Right atrium auricular region (tissue), 2 donors: ENCODE results near the gene RASGRP1. TPM values are rescaled to one million over a fixed set of nuclear protein-coding genes. Genes with fewer than 3 reads are reported as not detected.

ENCODE experiments used
- DNase-seq: peaks from one replicate; pipeline ENCODE4 v3.0.0-alpha.2; 2019; ENCODE audit warnings: low spot score
- H3K27ac ChIP-seq, 2 donors: fragments of 200-600 bp; sonication (generic); 1 replicate in 1 of 2; 2 replicates in 1 of 2; pipeline ENCODE4 v1.5.1; 2016 to 2019
- H3K27me3 ChIP-seq, 2 donors: fragments of 200-600 bp; sonication (generic); one replicate each; pipeline versions ENCODE4 v1.5.1 to v1.6.0; 2017 to 2019
- H3K36me3 ChIP-seq: fragments of 200-600 bp; sonication (generic); one replicate; pipeline ENCODE4 v1.5.1; 2016
- H3K4me1 ChIP-seq, 2 donors: fragments of 200-600 bp; sonication (generic); one replicate each; pipeline versions ENCODE4 v1.5.1 to v1.6.0; 2017 to 2019
- H3K4me3 ChIP-seq, 2 donors: fragments of 200-600 bp; sonication (generic); 1 replicate in 1 of 2; 2 replicates in 1 of 2; pipeline ENCODE4 v1.5.1; 2017 to 2019; ENCODE audit warnings: mild to moderate bottlenecking in 1 of 2, moderate library complexity in 1 of 2
- H3K9me3 ChIP-seq, 2 donors: fragments of 200-600 bp; sonication (generic); one replicate each; pipeline ENCODE4 v1.5.1; 2019
- total RNA-seq, 2 donors: library from RNA; depleted of rRNA; stranded (reverse); fragments of >200 nt; gene quantifications; one replicate each; pipeline ENCODE4 v1.1.0, GENCODE V29; 2016
- TF ChIP-seq, protein P1 (sequence below), 2 donors: fragments of 200-600 bp; sonication (generic); IDR thresholded peaks; one replicate each; pipeline ENCODE4 v1.5.1; 2019; ENCODE audit warnings: antibody characterized with exemption in 2 of 2

Gene RASGRP1
- total RNA-seq, 2 donors from 2014 or later = 2.1 to 4.4 TPM

- H3K27me3 ChIP-seq = no peaks in the 10 kb centered on the region
- no peaks in the 10 kb centered on the region for H3K9me3 ChIP-seq
- H3K4me1 ChIP-seq = no peaks in the 10 kb centered on the region
- TF ChIP-seq, protein P1, sequence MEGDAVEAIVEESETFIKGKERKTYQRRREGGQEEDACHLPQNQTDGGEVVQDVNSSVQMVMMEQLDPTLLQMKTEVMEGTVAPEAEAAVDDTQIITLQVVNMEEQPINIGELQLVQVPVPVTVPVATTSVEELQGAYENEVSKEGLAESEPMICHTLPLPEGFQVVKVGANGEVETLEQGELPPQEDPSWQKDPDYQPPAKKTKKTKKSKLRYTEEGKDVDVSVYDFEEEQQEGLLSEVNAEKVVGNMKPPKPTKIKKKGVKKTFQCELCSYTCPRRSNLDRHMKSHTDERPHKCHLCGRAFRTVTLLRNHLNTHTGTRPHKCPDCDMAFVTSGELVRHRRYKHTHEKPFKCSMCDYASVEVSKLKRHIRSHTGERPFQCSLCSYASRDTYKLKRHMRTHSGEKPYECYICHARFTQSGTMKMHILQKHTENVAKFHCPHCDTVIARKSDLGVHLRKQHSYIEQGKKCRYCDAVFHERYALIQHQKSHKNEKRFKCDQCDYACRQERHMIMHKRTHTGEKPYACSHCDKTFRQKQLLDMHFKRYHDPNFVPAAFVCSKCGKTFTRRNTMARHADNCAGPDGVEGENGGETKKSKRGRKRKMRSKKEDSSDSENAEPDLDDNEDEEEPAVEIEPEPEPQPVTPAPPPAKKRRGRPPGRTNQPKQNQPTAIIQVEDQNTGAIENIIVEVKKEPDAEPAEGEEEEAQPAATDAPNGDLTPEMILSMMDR (IDR thresholded peaks at IDR 0.05) = no peak
- no peak for DNase-seq
- H3K36me3 ChIP-seq = no peaks in the 10 kb centered on the region
- H3K4me3 ChIP-seq = no peak overlapping the region
- H3K27ac ChIP-seq = no peak overlapping the region
Observed at GRCh38 chr15:38553071-38553470, 11.5 kb downstream of the RASGRP1 start.

DNA sequence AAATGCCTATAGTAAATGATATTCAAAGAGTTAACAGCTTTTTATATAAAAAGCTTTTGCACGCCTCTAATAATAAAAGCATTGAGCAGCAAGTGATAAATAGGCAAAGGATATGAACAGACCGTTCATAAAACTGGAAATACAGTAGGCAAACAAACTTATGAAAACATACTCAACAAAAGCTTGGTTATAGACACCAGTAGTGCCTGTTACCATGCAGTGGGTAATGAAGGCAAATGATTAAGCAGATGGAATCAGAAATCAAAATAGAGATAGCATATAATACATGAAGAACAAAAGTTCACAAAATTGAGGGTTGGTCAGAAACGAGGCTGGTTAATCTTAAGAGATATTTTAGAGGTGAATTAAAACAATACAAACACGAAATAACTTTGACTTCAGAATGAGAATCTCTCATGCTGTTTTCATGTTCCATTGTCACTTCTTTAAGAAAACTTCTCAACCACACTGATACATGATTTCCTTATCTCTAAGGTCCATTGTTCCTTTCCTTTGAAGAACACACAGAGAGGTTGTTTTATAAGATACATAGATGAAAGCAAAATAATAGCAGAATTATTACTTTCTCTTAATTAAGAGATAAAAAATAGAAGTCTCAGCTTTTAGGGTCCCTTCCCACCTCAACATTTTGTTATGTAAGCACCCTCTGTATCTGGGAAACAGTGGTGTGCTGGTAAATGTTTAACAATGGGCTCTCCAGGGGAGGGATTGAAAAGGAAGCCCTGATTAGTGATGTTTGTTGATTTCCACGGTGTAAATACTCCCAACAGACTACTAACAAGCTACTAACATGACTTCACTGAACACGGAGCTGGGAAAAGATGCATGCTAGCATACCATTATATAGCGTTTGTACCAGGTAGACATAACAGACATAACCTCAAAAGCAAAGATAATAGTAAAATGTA, 12.6 kb downstream of the RASGRP1 start:
- Histone ChIP-seq H3K4me1 (no peaks in the 10 kb centered on the region), H3K9me3 (no peaks in the 10 kb centered on the region), H3K36me3 (no peaks in the 10 kb centered on the region), H3K27me3 (no peaks in the 10 kb centered on the region), H3K4me3 (no peak overlapping the region), H3K27ac (no peak overlapping the region)
- TF ChIP-seq, protein P1 (IDR thresholded peaks at IDR 0.05) = no peak
- no peak for DNase-seq

GRCh38 chr15:38549222-38549621, 15.4 kb downstream of the RASGRP1 start:
- Histone ChIP-seq H3K27me3 (no peaks in the 10 kb centered on the region), H3K36me3 (no peaks in the 10 kb centered on the region), H3K9me3 (no peaks in the 10 kb centered on the region), H3K4me1 (no peaks in the 10 kb centered on the region), H3K27ac (no peak overlapping the region), H3K4me3 (no peak overlapping the region)
- no peak for DNase-seq
- TF ChIP-seq, protein P1 (IDR thresholded peaks at IDR 0.05) = no peak

- H3K4me3 ChIP-seq = no peak overlapping the region
- TF ChIP-seq, protein P1 (IDR thresholded peaks at IDR 0.05) = no peak
- H3K4me1 ChIP-seq = no peaks in the 10 kb centered on the region
- DNase-seq = no peak
- no peaks in the 10 kb centered on the region for H3K36me3 ChIP-seq
- H3K27me3 ChIP-seq = no peaks in the 10 kb centered on the region
- no peaks in the 10 kb centered on the region for H3K9me3 ChIP-seq
- H3K27ac ChIP-seq = no peak overlapping the region
Observed at GRCh38 chr15:38547255-38547997, 17.2 kb downstream of the RASGRP1 start.

GRCh38 chr15:38545179-38545578, 19.4 kb downstream of the RASGRP1 start:
- no peak for DNase-seq

More at GRCh38 chr15:38545179-38545578, 19.4 kb downstream of the RASGRP1 start:
- TF ChIP-seq, protein P1 (IDR thresholded peaks at IDR 0.05) = no peak
- no peaks in the 10 kb centered on the region for H3K27me3 ChIP-seq
- no peak overlapping the region for H3K27ac ChIP-seq
- H3K36me3 ChIP-seq = no peaks in the 10 kb centered on the region
- no peaks in the 10 kb centered on the region for H3K9me3 ChIP-seq
- no peaks in the 10 kb centered on the region for H3K4me1 ChIP-seq
- no peak overlapping the region for H3K4me3 ChIP-seq
